WI38 (cell line): ENCODE measurements around the gene ITSN1.

ENCODE experiments used
- H3K4me3 ChIP-seq: 2 replicates; pipeline ENCODE4 v1.5.1; 2011; ENCODE audit warnings: low read depth, mild to moderate bottlenecking, control low read depth, low read length
- TF ChIP-seq, protein P1 (sequence below): IDR thresholded peaks from 2 replicates; pipeline ENCODE4 v1.5.1; 2012; ENCODE audit warnings: low read depth, mild to moderate bottlenecking, control low read depth, low read length

The ITSN1 gene

DNA sequence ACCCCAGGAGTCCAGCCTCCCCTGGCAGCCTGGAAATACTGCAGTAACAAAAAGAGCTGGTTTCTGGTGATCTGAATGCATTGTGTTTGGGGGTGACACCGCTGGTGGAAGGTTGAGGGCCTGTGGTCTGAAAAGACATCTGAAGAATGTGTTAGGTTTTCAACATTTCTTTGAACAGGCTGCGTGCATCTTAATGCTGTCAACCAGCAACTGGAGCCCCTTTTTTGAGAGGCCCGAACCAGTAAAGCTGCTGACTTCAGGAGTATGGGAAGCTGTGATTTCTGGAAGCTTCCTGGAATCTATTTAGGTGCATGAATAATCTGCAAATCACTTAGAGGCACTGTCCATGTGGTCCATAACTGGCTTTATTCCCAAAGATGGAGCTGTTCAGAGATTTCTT is 256.3 kb downstream of the ITSN1 start:
- TF ChIP-seq, protein P1, sequence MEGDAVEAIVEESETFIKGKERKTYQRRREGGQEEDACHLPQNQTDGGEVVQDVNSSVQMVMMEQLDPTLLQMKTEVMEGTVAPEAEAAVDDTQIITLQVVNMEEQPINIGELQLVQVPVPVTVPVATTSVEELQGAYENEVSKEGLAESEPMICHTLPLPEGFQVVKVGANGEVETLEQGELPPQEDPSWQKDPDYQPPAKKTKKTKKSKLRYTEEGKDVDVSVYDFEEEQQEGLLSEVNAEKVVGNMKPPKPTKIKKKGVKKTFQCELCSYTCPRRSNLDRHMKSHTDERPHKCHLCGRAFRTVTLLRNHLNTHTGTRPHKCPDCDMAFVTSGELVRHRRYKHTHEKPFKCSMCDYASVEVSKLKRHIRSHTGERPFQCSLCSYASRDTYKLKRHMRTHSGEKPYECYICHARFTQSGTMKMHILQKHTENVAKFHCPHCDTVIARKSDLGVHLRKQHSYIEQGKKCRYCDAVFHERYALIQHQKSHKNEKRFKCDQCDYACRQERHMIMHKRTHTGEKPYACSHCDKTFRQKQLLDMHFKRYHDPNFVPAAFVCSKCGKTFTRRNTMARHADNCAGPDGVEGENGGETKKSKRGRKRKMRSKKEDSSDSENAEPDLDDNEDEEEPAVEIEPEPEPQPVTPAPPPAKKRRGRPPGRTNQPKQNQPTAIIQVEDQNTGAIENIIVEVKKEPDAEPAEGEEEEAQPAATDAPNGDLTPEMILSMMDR = no peak
- no peak overlapping the region for H3K4me3 ChIP-seq

DNA sequence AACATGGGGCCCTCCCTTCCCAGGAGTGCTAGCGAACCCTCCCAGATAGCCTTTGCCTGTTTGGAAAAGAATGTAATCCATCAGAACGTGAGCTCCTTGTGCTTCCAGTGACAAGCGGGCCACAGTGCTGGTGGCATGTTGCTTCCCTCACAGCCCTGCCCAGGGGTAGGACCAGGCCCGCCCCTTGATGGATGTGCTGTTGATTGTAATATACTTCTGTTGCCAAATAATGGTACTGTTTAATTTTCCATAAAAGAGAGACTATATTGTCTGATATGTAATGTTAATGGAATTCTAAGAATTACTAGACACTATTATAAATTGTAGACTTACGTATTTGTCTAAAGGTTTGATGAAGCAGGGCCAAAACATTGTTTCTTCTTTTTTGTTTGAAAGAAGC is 256.9 kb downstream of the ITSN1 start:
- no peak overlapping the region for H3K4me3 ChIP-seq
- TF ChIP-seq, protein P1 = no peak

DNA sequence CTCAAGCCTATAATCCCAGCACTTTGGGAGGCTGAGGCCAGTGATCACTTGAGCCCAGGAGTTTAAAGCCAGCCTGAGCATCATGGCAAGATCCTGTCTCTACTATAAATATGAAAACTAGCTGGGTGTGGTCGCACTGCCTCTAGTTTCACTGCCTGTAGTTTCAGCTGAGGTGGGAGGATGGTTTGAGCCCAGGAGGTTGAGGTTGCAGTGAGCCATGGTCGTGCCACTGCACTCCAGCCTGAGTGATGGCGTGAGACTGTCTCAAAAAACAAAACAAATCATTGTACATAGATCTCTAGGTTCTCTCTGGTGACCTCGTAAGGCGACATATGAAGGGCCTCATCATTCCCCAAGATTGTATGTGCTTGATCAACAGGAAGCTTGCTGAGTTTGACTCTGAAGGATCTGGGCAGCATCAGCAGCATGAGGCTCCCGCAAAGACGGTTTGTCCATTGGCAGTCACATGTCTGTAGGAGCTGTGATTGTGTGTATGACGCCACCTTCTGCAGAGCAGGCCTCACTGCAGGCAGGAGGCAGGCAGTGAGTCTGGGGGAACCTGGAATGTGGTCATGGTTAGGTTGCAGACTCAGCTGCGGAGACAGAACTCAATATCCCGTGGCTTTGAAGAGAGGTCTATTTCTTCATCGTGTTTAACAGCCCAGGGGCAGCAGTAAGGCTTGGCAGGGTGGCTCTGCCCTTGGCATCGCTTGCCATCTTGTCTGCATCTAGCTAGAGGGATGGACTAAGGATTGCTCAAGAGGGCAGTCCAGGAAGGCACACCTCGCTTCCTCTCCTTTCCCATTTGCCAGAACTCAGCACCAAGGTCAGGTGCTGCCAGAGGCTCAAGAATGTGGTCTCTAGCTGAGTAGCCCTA is 259.3 kb downstream of the ITSN1 start:
- H3K4me3 ChIP-seq = no peak overlapping the region
- TF ChIP-seq, protein P1 = peak; percentile 39

DNA sequence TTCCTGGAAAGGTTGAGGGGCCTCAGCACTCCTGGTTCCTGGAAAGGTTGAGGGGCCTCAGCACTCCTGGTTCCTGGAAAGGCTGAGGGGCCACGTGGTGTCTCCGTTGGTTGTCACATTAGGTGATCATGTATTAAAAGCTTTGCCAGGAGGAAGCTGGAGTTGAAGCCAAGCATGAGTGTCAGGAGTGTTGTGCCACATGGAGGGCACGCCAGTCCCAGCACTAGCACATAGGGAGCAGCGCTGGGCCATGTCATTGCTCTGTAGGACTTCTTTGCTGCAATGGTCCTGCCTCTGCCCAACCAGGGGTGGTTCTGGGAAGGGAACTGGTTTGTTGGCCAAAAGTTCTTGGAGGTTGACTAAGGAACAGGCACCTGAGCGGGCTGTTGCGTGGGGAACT is 260.0 kb downstream of the ITSN1 start:
- H3K4me3 ChIP-seq = no peak overlapping the region
- TF ChIP-seq, protein P1 = no peak

DNA sequence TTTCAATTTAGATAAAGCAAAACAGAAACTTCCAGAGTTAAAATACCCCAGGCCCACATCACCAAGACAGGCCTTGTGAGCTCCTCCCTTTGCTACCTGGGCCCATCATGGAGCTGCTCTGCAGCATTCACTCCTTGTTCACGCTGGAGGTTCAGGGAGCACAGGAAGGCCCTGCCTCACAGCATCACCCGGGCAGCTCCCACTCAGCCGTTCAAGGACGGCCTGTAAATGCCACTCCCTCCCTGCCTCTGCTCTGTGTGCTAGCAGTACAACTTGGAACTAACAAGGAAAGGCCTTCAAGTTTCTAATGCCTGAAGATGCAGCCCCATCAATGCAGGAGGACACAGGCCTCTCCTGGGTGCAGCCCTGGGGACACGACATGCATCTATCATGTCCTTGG is 261.7 kb downstream of the ITSN1 start:
- no peak overlapping the region for H3K4me3 ChIP-seq
- TF ChIP-seq, protein P1 = no peak

DNA sequence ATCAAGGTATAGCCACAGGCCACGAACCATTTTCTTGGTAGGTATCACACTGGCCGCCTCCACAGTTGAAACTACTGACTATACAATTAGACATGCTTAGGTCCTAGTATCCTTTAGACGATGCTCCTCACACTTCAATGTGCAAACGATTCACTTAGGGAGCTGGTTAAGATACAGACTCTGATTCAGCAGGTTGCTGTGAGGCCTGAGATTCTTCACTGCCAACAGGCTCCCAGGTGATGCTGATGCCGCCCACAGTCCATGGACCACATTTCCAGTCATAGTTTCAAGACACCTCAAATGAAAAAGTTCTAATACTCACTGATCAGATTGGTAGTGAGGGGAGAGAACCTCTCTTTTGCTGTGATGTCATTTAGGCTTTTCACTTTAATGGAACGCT is 266.5 kb downstream of the ITSN1 start:
- TF ChIP-seq, protein P1 = no peak
- no peak overlapping the region for H3K4me3 ChIP-seq

DNA sequence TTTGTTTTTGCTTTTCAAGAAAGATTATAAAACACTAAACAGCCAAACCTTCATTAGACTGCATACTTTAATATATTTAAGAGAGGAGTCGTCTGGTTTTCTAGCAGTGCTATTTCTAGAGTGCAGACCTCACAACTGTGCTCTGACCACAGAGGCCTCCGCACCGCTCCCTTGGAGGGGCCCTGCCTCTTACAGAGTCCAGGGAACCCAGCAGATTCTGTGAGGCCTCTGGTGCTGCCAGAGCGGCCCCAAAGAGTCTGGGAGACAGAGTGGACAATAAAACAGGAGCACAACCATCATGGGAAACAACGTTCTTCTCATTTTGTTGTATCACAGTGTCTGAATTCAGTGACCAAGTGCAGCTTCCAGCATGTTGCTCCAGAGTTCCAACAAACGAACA is 267.5 kb downstream of the ITSN1 start:
- H3K4me3 ChIP-seq = no peak overlapping the region
- TF ChIP-seq, protein P1 = no peak
